ENCODE data around the gene C2orf69.

- TF ChIP-seq CTCF (IDR thresholded peaks at IDR 0.05) (no peak), POLR2AphosphoS5 (IDR thresholded peaks at IDR 0.05) (no peak), POLR2A (IDR thresholded peaks at IDR 0.05) (no peak)
Measured at GRCh38 chr2:199870581-199870980, 40.5 kb upstream of the C2orf69 start.

All from breast epithelium (tissue), 3 donors.